ENCODE data around the gene FOSL2. TPM values are rescaled to one million over a fixed set of nuclear protein-coding genes. Genes with fewer than 3 reads are reported as not detected.

The FOSL2 gene
- total RNA-seq, 1 donor from 2014 or later = 55.0 TPM

GRCh38 chr2:28452534-28453081, 60.0 kb downstream of the FOSL2 start:
- peaks cover 2% of the 10 kb centered on the region for H3K36me3 Mint-ChIP-seq (ENCODE audit: low read depth)
- peak; percentile 67 for DNase-seq (ENCODE audit: low spot score)
- intact Hi-C loops (cut with micrococcal nuclease) = loop anchor here (1.0 to 10.0 kb wide), 6 partner anchors 93 to 749 kb away; partner anchors contain the start of gene MRPL33
- no peaks in the 10 kb centered on the region for H3K9me3 Mint-ChIP-seq
- no peak overlapping the region for H3K27ac Mint-ChIP-seq
- peaks cover 40% of the 10 kb centered on the region for H3K4me1 Mint-ChIP-seq (ENCODE audit: low read depth)
- H3K27me3 Mint-ChIP-seq (ENCODE audit: insufficient read depth) = peaks cover 4% of the 10 kb centered on the region
- H3K4me3 Mint-ChIP-seq = no peak overlapping the region

- Mint-ChIP-seq H3K4me1 (ENCODE audit: low read depth) (peaks cover 32% of the 10 kb centered on the region), H3K27ac (no peak overlapping the region)
Measured at GRCh38 chr2:28453396-28453795, 60.7 kb downstream of the FOSL2 start.

GRCh38 chr2:28454016-28454930, 61.6 kb downstream of the FOSL2 start:
- peaks cover 4% of the 10 kb centered on the region for H3K27me3 Mint-ChIP-seq (ENCODE audit: insufficient read depth)
- intact Hi-C loops (cut with micrococcal nuclease) = loop anchor here (10.0 kb wide), 1 partner anchor 299 kb away; no protein-coding TSS in a partner anchor
- H3K9me3 Mint-ChIP-seq = no peaks in the 10 kb centered on the region
- no peak for DNase-seq (ENCODE audit: low spot score)
- H3K36me3 Mint-ChIP-seq (ENCODE audit: low read depth) = peaks cover 2% of the 10 kb centered on the region
- H3K27ac Mint-ChIP-seq = no peak overlapping the region
- peaks cover 23% of the 10 kb centered on the region for H3K4me1 Mint-ChIP-seq (ENCODE audit: low read depth)
- H3K4me3 Mint-ChIP-seq = no peak overlapping the region

More at GRCh38 chr2:28453396-28453795, 60.7 kb downstream of the FOSL2 start:
- Mint-ChIP-seq H3K9me3 (no peaks in the 10 kb centered on the region), H3K4me3 (no peak overlapping the region), H3K27me3 (ENCODE audit: insufficient read depth) (peaks cover 4% of the 10 kb centered on the region), H3K36me3 (ENCODE audit: low read depth) (peaks cover 2% of the 10 kb centered on the region)
- DNase-seq (ENCODE audit: low spot score) = no peak
- intact Hi-C loops (cut with micrococcal nuclease) = loop anchor here (10.0 kb wide), 1 partner anchor 299 kb away; no protein-coding TSS in a partner anchor

GRCh38 chr2:28457237-28457636, 64.6 kb downstream of the FOSL2 start:
- H3K27ac Mint-ChIP-seq = no peak overlapping the region
- peaks cover 4% of the 10 kb centered on the region for H3K9me3 Mint-ChIP-seq
- no peaks in the 10 kb centered on the region for H3K36me3 Mint-ChIP-seq (ENCODE audit: low read depth)
- peaks cover 7% of the 10 kb centered on the region for H3K27me3 Mint-ChIP-seq (ENCODE audit: insufficient read depth)
- H3K4me3 Mint-ChIP-seq = no peak overlapping the region
- intact Hi-C loops (cut with micrococcal nuclease) = loop anchor here (10.0 kb wide), 1 partner anchor 302 kb away; no protein-coding TSS in a partner anchor
- no peak for DNase-seq (ENCODE audit: low spot score)
- peaks cover 5% of the 10 kb centered on the region for H3K4me1 Mint-ChIP-seq (ENCODE audit: low read depth)

GRCh38 chr2:28461056-28461455, 68.4 kb downstream of the FOSL2 start:
- no peak for DNase-seq (ENCODE audit: low spot score)
- H3K9me3 Mint-ChIP-seq = peaks cover 21% of the 10 kb centered on the region
- H3K4me3 Mint-ChIP-seq = no peak overlapping the region
- intact Hi-C loops (cut with micrococcal nuclease) = no loop called here
- H3K27me3 Mint-ChIP-seq (ENCODE audit: insufficient read depth) = peaks cover 6% of the 10 kb centered on the region
- H3K36me3 Mint-ChIP-seq (ENCODE audit: low read depth) = peaks cover 6% of the 10 kb centered on the region
- H3K4me1 Mint-ChIP-seq (ENCODE audit: low read depth) = peaks cover 33% of the 10 kb centered on the region
- H3K27ac Mint-ChIP-seq = no peak overlapping the region

GRCh38 chr2:28462122-28462521, 69.5 kb downstream of the FOSL2 start:
- DNase-seq (ENCODE audit: low spot score) = no peak
- Mint-ChIP-seq H3K27me3 (ENCODE audit: insufficient read depth) (peaks cover 6% of the 10 kb centered on the region), H3K4me1 (ENCODE audit: low read depth) (peaks cover 36% of the 10 kb centered on the region), H3K36me3 (ENCODE audit: low read depth) (peaks cover 6% of the 10 kb centered on the region), H3K4me3 (no peak overlapping the region), H3K27ac (no peak overlapping the region), H3K9me3 (peaks cover 21% of the 10 kb centered on the region)
- intact Hi-C loops (cut with micrococcal nuclease) = no loop called here

GRCh38 chr2:28463211-28463816, 70.7 kb downstream of the FOSL2 start:
- H3K4me3 Mint-ChIP-seq = no peak overlapping the region
- intact Hi-C loops (cut with micrococcal nuclease) = no loop called here
- peaks cover 36% of the 10 kb centered on the region for H3K4me1 Mint-ChIP-seq (ENCODE audit: low read depth)
- peaks cover 6% of the 10 kb centered on the region for H3K36me3 Mint-ChIP-seq (ENCODE audit: low read depth)
- DNase-seq (ENCODE audit: low spot score) = no peak
- H3K27ac Mint-ChIP-seq = no peak overlapping the region
- H3K27me3 Mint-ChIP-seq (ENCODE audit: insufficient read depth) = peaks cover 9% of the 10 kb centered on the region
- H3K9me3 Mint-ChIP-seq = peaks cover 21% of the 10 kb centered on the region

GRCh38 chr2:28463893-28464292, 71.2 kb downstream of the FOSL2 start:
- DNase-seq (ENCODE audit: low spot score) = no peak
- H3K27ac Mint-ChIP-seq = peak overlapping the region; percentile 49
- no peak overlapping the region for H3K4me3 Mint-ChIP-seq
- intact Hi-C loops (cut with micrococcal nuclease) = no loop called here
- peaks cover 11% of the 10 kb centered on the region for H3K27me3 Mint-ChIP-seq (ENCODE audit: insufficient read depth)
- H3K36me3 Mint-ChIP-seq (ENCODE audit: low read depth) = peaks cover 6% of the 10 kb centered on the region
- peaks cover 21% of the 10 kb centered on the region for H3K9me3 Mint-ChIP-seq
- H3K4me1 Mint-ChIP-seq (ENCODE audit: low read depth) = peaks cover 38% of the 10 kb centered on the region

GRCh38 chr2:28465148-28465885, 72.7 kb downstream of the FOSL2 start:
- Mint-ChIP-seq H3K36me3 (ENCODE audit: low read depth) (peaks cover 6% of the 10 kb centered on the region), H3K9me3 (peaks cover 21% of the 10 kb centered on the region), H3K4me1 (ENCODE audit: low read depth) (peaks cover 51% of the 10 kb centered on the region), H3K27me3 (ENCODE audit: insufficient read depth) (peaks cover 11% of the 10 kb centered on the region), H3K27ac (peak overlapping the region; percentile 36), H3K4me3 (peak overlapping the region; percentile 17)
- DNase-seq (ENCODE audit: low spot score) = no peak
- intact Hi-C loops (cut with micrococcal nuclease) = loop anchor here (1.0 to 5.0 kb wide), 6 partner anchors 17 to 837 kb away; no protein-coding TSS in a partner anchor

Other genes starting within 250 kb of the FOSL2 start
- 0.75 and 1.2 TPM in 2 replicates for gene PLB1, start 103.2 kb downstream of the FOSL2 start, total RNA-seq

Measured in activated T-helper 1 cell treated with anti-CD3 and anti-CD28 coated beads, Interleukin-12 subunit alpha, Interleukin-12 subunit beta, Interleukin-2, Interleukin-4 antibody, amounts not matched to agents 30 ng/mL and 10 ng/mL and 1 ng/mL, durations not matched to agents 14 hours and 24 hours and 36 hours (primary cell).